HepG2 (cell line): ENCODE measurements around the gene ZNF792. TPM values are rescaled to one million over a fixed set of nuclear protein-coding genes. Genes with fewer than 3 reads are reported as not detected.

Experiments used
- CBX1 ChIP-seq: IDR thresholded peaks from one replicate; pipeline ENCODE4 v1.6.1; 2016; ENCODE audit warnings: antibody characterized with exemption, low read depth
- CBX2 ChIP-seq, 2 experiments: fragments of 200-600 bp in 1 of 2; sonication (generic); formaldehyde crosslinking in 1 of 2; IDR thresholded peaks; 2 replicates each; pipeline versions ENCODE4 v1.7.0 to v1.8.1; 2018 to 2022; ENCODE audit warnings: low read depth in 2 of 2, low read length in 1 of 2, mild to moderate bottlenecking in 1 of 2, missing genetic modification reagents in 1 of 2
- GTF2F1 ChIP-seq: fragments of 150-350 bp; IDR thresholded peaks from 2 replicates; pipeline ENCODE4 v1.6.1; 2014; ENCODE audit warnings: low read length
- HMG20B ChIP-seq: conservative IDR thresholded peaks from 2 replicates; pipeline ENCODE4 v1.6.1; 2016; ENCODE audit warnings: missing genetic modification reagents, missing compliant biosample characterization
- HNRNPH1 ChIP-seq: fragments of 200-400 bp; formaldehyde crosslinking; optimal IDR thresholded peaks from 2 replicates; pipeline ENCODE3; 2017; ENCODE audit warnings: mild to moderate bottlenecking, low read depth, low read length
- IKZF4 ChIP-seq: sonication (generic); formaldehyde crosslinking; IDR thresholded peaks from 2 replicates; pipeline ENCODE4 v1.5.1; 2020; ENCODE audit warnings: borderline replicate concordance, mild to moderate bottlenecking, low read depth, missing genetic modification reagents; ENCODE audit errors: not compliant biosample characterization
- ISL2 ChIP-seq: sonication (generic); formaldehyde crosslinking; IDR thresholded peaks from 2 replicates; pipeline ENCODE4 v1.5.0; 2020; ENCODE audit warnings: missing genetic modification reagents
- MAFK ChIP-seq, 2 experiments: IDR thresholded peaks in 1 of 2; conservative IDR thresholded peaks in 1 of 2; 2 replicates each; pipeline ENCODE4 v1.6.1; 2011; ENCODE audit warnings: improper control_type of control experiment in 2 of 2, low read length in 2 of 2
- MYNN ChIP-seq: sonication (generic); formaldehyde crosslinking; IDR thresholded peaks from 2 replicates; pipeline ENCODE4 v1.4.0; 2020; ENCODE audit warnings: mild to moderate bottlenecking, low read depth, missing genetic modification reagents
- RBAK ChIP-seq: sonication (generic); formaldehyde crosslinking; IDR thresholded peaks from 2 replicates; pipeline ENCODE4 v1.5.1; 2020; ENCODE audit warnings: mild to moderate bottlenecking, missing genetic modification reagents
- SMC3 ChIP-seq: IDR thresholded peaks from 2 replicates; pipeline ENCODE4 v1.6.1; 2011; ENCODE audit warnings: low read length, improper control_type of control experiment
- SUZ12 ChIP-seq: fragments of 150-350 bp; IDR thresholded peaks from 2 replicates; pipeline ENCODE4 v1.6.1; 2014; ENCODE audit warnings: low read depth, low read length
- TBX2 ChIP-seq: sonication (generic); formaldehyde crosslinking; IDR thresholded peaks from 2 replicates; pipeline ENCODE4 v1.5.0; 2020; ENCODE audit warnings: missing genetic modification reagents, mild to moderate bottlenecking, borderline replicate concordance
- ZBTB25 ChIP-seq: IDR thresholded peaks from 2 replicates; pipeline ENCODE4 v1.6.1; 2018; ENCODE audit warnings: missing genetic modification reagents
- ZMYM3 ChIP-seq: sonication (generic); formaldehyde crosslinking; IDR thresholded peaks from 2 replicates; pipeline ENCODE4 v1.5.1; 2020; ENCODE audit warnings: mild to moderate bottlenecking, missing genetic modification reagents
- ZNF224 ChIP-seq: sonication (generic); formaldehyde crosslinking; IDR thresholded peaks from 2 replicates; pipeline ENCODE4 v1.5.0; 2020; ENCODE audit warnings: mild to moderate bottlenecking, missing genetic modification reagents
- ZNF337 ChIP-seq: sonication (generic); formaldehyde crosslinking; IDR thresholded peaks from 2 replicates; pipeline ENCODE4 v1.5.1; 2020; ENCODE audit warnings: missing genetic modification reagents, low read depth, mild to moderate bottlenecking, borderline replicate concordance
- ZNF558 ChIP-seq: sonication (generic); formaldehyde crosslinking; IDR thresholded peaks from 2 replicates; pipeline ENCODE4 v1.9.0; 2022; ENCODE audit warnings: mild to moderate bottlenecking, missing genetic modification reagents, borderline replicate concordance
- ZNF644 ChIP-seq: IDR thresholded peaks from 2 replicates; pipeline ENCODE4 v1.6.1; 2016; ENCODE audit warnings: low read depth
- ZNF780A ChIP-seq: sonication (generic); formaldehyde crosslinking; IDR thresholded peaks from 2 replicates; pipeline ENCODE4 v1.8.0; 2022; ENCODE audit warnings: mild to moderate bottlenecking, missing genetic modification reagents, moderate library complexity
- polyA plus RNA-seq, 8 experiments: library from polyadenylated mRNA; depleted of rRNA in 3 of 8; stranded (reverse) in 7 of 8; unstranded in 1 of 8; fragments of >200 nt; fragmentation: Illumina TruSeq in 4 of 8; extraction: Trizol in 4 of 8; gene quantifications; 2 replicates each; pipeline versions ENCODE4 v1.2.1 to v1.2.3, GENCODE V29; 2011 to 2016; ENCODE audit warnings: low read depth in 4 of 8, missing spikeins in 1 of 8, mixed read lengths in 1 of 8; ENCODE audit not compliant: insufficient read depth in 1 of 8
- total RNA-seq, 5 experiments: library from RNA; depleted of rRNA; stranded (reverse); fragments of >200 nt; fragmentation: Illumina TruSeq; extraction: Trizol; gene quantifications; 2 replicates each; pipeline ENCODE4 v1.2.3, GENCODE V29; 2016; ENCODE audit warnings: low read depth in 1 of 5
- TF ChIP-seq, protein P1 (sequence below): sonication (generic); formaldehyde crosslinking; IDR thresholded peaks from 2 replicates; pipeline ENCODE4; 2020; ENCODE audit warnings: missing genetic modification reagents, mild to moderate bottlenecking, borderline replicate concordance
- TF ChIP-seq, protein P2 (sequence below): sonication (generic); formaldehyde crosslinking; IDR thresholded peaks from 2 replicates; pipeline ENCODE4 v1.4.0; 2020; ENCODE audit warnings: missing genetic modification reagents, borderline replicate concordance

ZNF792 gene
- total and polyA plus RNA-seq, 2 of the 13 experiments (the other 11 are each of a cell fraction or from before 2014, with no cell fraction given), result 5.5 to 11.5 TPM

- no peak for TF ChIP-seq ZNF644 (CRISPR knock-in tag)
- TF ChIP-seq CBX1, result no peak
- no peak for TF ChIP-seq HMG20B (CRISPR knock-in tag)
- TF ChIP-seq ZNF558 (CRISPR knock-in tag), result no peak
- TF ChIP-seq SUZ12, result 0 out of 2 replicates have a peak, but pooled peaks have one; percentile 29
- TF ChIP-seq IKZF4 (CRISPR knock-in tag), result peak; percentile 54
- TF ChIP-seq, protein P1, sequence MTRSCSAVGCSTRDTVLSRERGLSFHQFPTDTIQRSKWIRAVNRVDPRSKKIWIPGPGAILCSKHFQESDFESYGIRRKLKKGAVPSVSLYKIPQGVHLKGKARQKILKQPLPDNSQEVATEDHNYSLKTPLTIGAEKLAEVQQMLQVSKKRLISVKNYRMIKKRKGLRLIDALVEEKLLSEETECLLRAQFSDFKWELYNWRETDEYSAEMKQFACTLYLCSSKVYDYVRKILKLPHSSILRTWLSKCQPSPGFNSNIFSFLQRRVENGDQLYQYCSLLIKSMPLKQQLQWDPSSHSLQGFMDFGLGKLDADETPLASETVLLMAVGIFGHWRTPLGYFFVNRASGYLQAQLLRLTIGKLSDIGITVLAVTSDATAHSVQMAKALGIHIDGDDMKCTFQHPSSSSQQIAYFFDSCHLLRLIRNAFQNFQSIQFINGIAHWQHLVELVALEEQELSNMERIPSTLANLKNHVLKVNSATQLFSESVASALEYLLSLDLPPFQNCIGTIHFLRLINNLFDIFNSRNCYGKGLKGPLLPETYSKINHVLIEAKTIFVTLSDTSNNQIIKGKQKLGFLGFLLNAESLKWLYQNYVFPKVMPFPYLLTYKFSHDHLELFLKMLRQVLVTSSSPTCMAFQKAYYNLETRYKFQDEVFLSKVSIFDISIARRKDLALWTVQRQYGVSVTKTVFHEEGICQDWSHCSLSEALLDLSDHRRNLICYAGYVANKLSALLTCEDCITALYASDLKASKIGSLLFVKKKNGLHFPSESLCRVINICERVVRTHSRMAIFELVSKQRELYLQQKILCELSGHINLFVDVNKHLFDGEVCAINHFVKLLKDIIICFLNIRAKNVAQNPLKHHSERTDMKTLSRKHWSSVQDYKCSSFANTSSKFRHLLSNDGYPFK, result no peak; the same call in 1 of the 2 replicates
- no peak for TF ChIP-seq HNRNPH1
- TF ChIP-seq ZNF224 (CRISPR knock-in tag), result peak; percentile 81; the same call in 1 of the 2 replicates
- TF ChIP-seq SMC3, result no peak
- peak; percentile 55; the same call in 1 of the 2 replicates for TF ChIP-seq ZBTB25 (CRISPR knock-in tag)
- no peak for TF ChIP-seq CBX2 (IDR thresholded peaks at IDR 0.05; ENCODE audit: low read depth, low read length)
- no peak for TF ChIP-seq CBX2 (CRISPR knock-in tag; IDR thresholded peaks at IDR 0.05; ENCODE audit: low read depth)
- peak; percentile 77 for TF ChIP-seq TBX2 (CRISPR knock-in tag)
- TF ChIP-seq RBAK (CRISPR knock-in tag), result no peak
- TF ChIP-seq, protein P2, sequence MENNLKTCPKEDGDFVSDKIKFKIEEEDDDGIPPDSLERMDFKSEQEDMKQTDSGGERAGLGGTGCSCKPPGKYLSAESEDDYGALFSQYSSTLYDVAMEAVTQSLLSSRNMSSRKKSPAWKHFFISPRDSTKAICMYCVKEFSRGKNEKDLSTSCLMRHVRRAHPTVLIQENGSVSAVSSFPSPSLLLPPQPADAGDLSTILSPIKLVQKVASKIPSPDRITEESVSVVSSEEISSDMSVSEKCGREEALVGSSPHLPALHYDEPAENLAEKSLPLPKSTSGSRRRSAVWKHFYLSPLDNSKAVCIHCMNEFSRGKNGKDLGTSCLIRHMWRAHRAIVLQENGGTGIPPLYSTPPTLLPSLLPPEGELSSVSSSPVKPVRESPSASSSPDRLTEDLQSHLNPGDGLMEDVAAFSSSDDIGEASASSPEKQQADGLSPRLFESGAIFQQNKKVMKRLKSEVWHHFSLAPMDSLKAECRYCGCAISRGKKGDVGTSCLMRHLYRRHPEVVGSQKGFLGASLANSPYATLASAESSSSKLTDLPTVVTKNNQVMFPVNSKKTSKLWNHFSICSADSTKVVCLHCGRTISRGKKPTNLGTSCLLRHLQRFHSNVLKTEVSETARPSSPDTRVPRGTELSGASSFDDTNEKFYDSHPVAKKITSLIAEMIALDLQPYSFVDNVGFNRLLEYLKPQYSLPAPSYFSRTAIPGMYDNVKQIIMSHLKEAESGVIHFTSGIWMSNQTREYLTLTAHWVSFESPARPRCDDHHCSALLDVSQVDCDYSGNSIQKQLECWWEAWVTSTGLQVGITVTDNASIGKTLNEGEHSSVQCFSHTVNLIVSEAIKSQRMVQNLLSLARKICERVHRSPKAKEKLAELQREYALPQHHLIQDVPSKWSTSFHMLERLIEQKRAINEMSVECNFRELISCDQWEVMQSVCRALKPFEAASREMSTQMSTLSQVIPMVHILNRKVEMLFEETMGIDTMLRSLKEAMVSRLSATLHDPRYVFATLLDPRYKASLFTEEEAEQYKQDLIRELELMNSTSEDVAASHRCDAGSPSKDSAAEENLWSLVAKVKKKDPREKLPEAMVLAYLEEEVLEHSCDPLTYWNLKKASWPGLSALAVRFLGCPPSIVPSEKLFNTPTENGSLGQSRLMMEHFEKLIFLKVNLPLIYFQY, result peak; percentile 69; the same call in 1 of the 2 replicates
- TF ChIP-seq ZNF780A (CRISPR knock-in tag), result no peak
- TF ChIP-seq GTF2F1, result no peak
- peak; percentile 38; the same call in 1 of the 2 replicates for TF ChIP-seq MYNN (CRISPR knock-in tag)
- peak; percentile 44; the same call in 1 of the 2 replicates for TF ChIP-seq ISL2
- no peak for TF ChIP-seq MAFK (conservative IDR thresholded peaks at IDR 0.05 in 1 of 2, IDR thresholded peaks at IDR 0.05 in 1 of 2; ENCODE audit: low read length in 2 of 2)
- TF ChIP-seq ZNF337 (CRISPR knock-in tag), result no peak
- no peak for TF ChIP-seq ZMYM3 (CRISPR knock-in tag)
Observed at GRCh38 chr19:34926685-34927375, 37.2 kb downstream of the ZNF792 start, which contains the start of gene ZNF30 (continued).
